K562 (cell line): ENCODE data around the gene THADA. TPM values are rescaled to one million over a fixed set of nuclear protein-coding genes. Genes with fewer than 3 reads are reported as not detected.

Source experiments
- ASH1L ChIP-seq: fragments of 450-650 bp; IDR thresholded peaks from 2 replicates; pipeline ENCODE4 v1.6.1; 2018; ENCODE audit warnings: borderline replicate concordance, mild to moderate bottlenecking, low read depth; ENCODE audit not compliant: partially characterized antibody
- CEBPB ChIP-seq: fragments of 450-650 bp; IDR thresholded peaks from 2 replicates; pipeline ENCODE4 v1.6.1; 2016; ENCODE audit warnings: missing genetic modification characterization, missing compliant biosample characterization
- CEBPZ ChIP-seq: fragments of 150-350 bp; IDR thresholded peaks from 2 replicates; pipeline ENCODE4 v1.6.1; 2014; ENCODE audit warnings: low read depth, mild to moderate bottlenecking, low read length, borderline replicate concordance
- CTBP1 ChIP-seq: fragments of 450-650 bp; IDR thresholded peaks from 2 replicates; pipeline ENCODE4 v1.6.1; 2016; ENCODE audit warnings: borderline replicate concordance
- DPF2 ChIP-seq: fragments of 450-650 bp; IDR thresholded peaks from 2 replicates; pipeline ENCODE4 v1.6.1; 2016
- ELK1 ChIP-seq: sonication (generic); formaldehyde crosslinking; IDR thresholded peaks from 2 replicates; pipeline ENCODE4 v1.8.1; 2022; ENCODE audit warnings: missing genetic modification reagents
- HNRNPK ChIP-seq: fragments of 200-400 bp; formaldehyde crosslinking; IDR thresholded peaks from one replicate; pipeline ENCODE4 v1.6.1; 2018; ENCODE audit warnings: mild to moderate bottlenecking, low read depth, low read length; ENCODE audit not compliant: poor library complexity, severe bottlenecking
- HOXB6 ChIP-seq: fragments of 250-450 bp; sonication (Bioruptor Pico); IDR thresholded peaks from 2 replicates; pipeline ENCODE4 v1.5.1; 2022; ENCODE audit warnings: mild to moderate bottlenecking, borderline replicate concordance
- NCOA2 ChIP-seq, 2 experiments: fragments of 450-650 bp; IDR thresholded peaks; 2 replicates each; pipeline ENCODE4 v1.6.1; 2018; ENCODE audit warnings: mild to moderate bottlenecking in 2 of 2, moderate library complexity in 1 of 2; ENCODE audit not compliant: partially characterized antibody in 2 of 2
- NRF1 ChIP-seq, 2 experiments: fragments of 450-650 bp; IDR thresholded peaks in 1 of 2; conservative IDR thresholded peaks in 1 of 2; 2 replicates each; pipeline ENCODE4 v1.6.1; 2014; ENCODE audit warnings: mild to moderate bottlenecking in 2 of 2
- SAFB2 ChIP-seq: fragments of 200-400 bp; formaldehyde crosslinking; IDR thresholded peaks from 2 replicates; pipeline ENCODE4 v1.6.1; 2018; ENCODE audit warnings: borderline replicate concordance, low read length, low read depth, moderate library complexity; ENCODE audit not compliant: severe bottlenecking
- SMC3 ChIP-seq: conservative IDR thresholded peaks from 2 replicates; pipeline ENCODE4 v1.6.1; 2011; ENCODE audit warnings: low read depth, low read length, improper control_type of control experiment; ENCODE audit not compliant: insufficient read depth
- SP2 ChIP-seq: IDR thresholded peaks from 2 replicates; pipeline ENCODE4 v1.6.1; 2011; ENCODE audit warnings: mild to moderate bottlenecking, low read depth, low read length, moderate library complexity; ENCODE audit not compliant: poor library complexity, severe bottlenecking; ENCODE audit errors: extremely low read depth
- SRF ChIP-seq, 2 experiments: fragments of 250-450, 450-650 bp in 1 of 2; sonication (Bioruptor Pico) in 1 of 2; sonication (generic) in 1 of 2; formaldehyde crosslinking; IDR thresholded peaks; 2 replicates each; pipeline versions ENCODE4 v1.5.0 to v1.5.1; 2020 to 2022; ENCODE audit warnings: mild to moderate bottlenecking in 1 of 2, missing genetic modification reagents in 1 of 2
- TCF3 ChIP-seq: sonication (generic); formaldehyde crosslinking; IDR thresholded peaks from 2 replicates; pipeline ENCODE4 v1.4.0; 2020; ENCODE audit warnings: mild to moderate bottlenecking, missing genetic modification reagents
- ZBTB1 ChIP-seq: sonication (generic); formaldehyde crosslinking; IDR thresholded peaks from 2 replicates; pipeline ENCODE4 v1.8.1; 2023; ENCODE audit warnings: missing genetic modification reagents, low read depth, mild to moderate bottlenecking, borderline replicate concordance
- ZNF165 ChIP-seq: fragments of 250-450 bp; sonication (Bioruptor Pico); IDR thresholded peaks from 2 replicates; pipeline ENCODE4 v1.4.0; 2020; ENCODE audit warnings: borderline replicate concordance
- ZNF324 ChIP-seq: fragments of 250-450 bp; sonication (Bioruptor Pico); IDR thresholded peaks from 2 replicates; pipeline ENCODE4 v1.4.0; 2020; ENCODE audit warnings: mild to moderate bottlenecking
- ZNF408 ChIP-seq: fragments of 250-450 bp; sonication (Bioruptor Pico); IDR thresholded peaks from 2 replicates; pipeline ENCODE4 v1.4.0; 2020; ENCODE audit warnings: low read depth, mild to moderate bottlenecking, moderate library complexity
- ZNF639 ChIP-seq, 2 experiments: fragments of 200-800 bp in 1 of 2; sonication (Bioruptor generic) in 1 of 2; sonication (generic) in 1 of 2; formaldehyde crosslinking in 1 of 2; IDR thresholded peaks in 1 of 2; conservative IDR thresholded peaks in 1 of 2; 2 replicates each; pipeline versions ENCODE4 v1.5.0 to v1.6.1; 2016 to 2020; ENCODE audit warnings: missing compliant biosample characterization in 1 of 2, missing genetic modification characterization in 1 of 2, missing genetic modification reagents in 1 of 2
- polyA plus RNA-seq, 8 experiments: library from polyadenylated mRNA; depleted of rRNA in 4 of 8; stranded (reverse) in 5 of 8; unstranded in 3 of 8; fragments of >200 nt; fragmentation: Nextera tagmentation in 2 of 8; fragmentation: Illumina TruSeq in 1 of 8; extraction: Ambion mirVana in 2 of 8; extraction: Trizol in 1 of 8; gene quantifications; 2 replicates each; pipeline versions ENCODE4 v1.2.1 to v1.2.3, GENCODE V29; 2011 to 2014; ENCODE audit warnings: inconsistent platforms in 1 of 8, missing spikeins in 1 of 8
- total RNA-seq, 7 experiments: library from RNA; depleted of rRNA in 6 of 7; stranded (reverse); fragments of >200 nt in 6 of 7; fragmentation: Illumina TruSeq in 2 of 7; extraction: Trizol in 2 of 7; gene quantifications; 2 replicates each; pipeline versions ENCODE4 v1.2.1 to v1.2.3, GENCODE V29; 2011 to 2021; ENCODE audit warnings: low replicate concordance in 1 of 7

THADA gene
- total and polyA plus RNA-seq, 9 of the 15 experiments (the other 6 are each of a cell fraction or from before 2014, with no cell fraction given): 17.8 to 34.7 (median 31.9) TPM

- TF ChIP-seq CTBP1 (peak; percentile 83), SRF (CRISPR knock-in tag; IDR thresholded peaks at IDR 0.05) (no peak), ZNF639 (CRISPR knock-in tag; conservative IDR thresholded peaks at IDR 0.05 in 1 of 2, IDR thresholded peaks at IDR 0.05 in 1 of 2) (peak in 1 of 2 experiments; percentile 23; a peak in 1 of 4 replicates), ASH1L (no peak), HOXB6 (CRISPR knock-in tag) (no peak), HNRNPK (no peak), ZBTB1 (CRISPR knock-in tag) (no peak), ZNF408 (no peak), SP2 (no peak), CEBPB (tag) (peak; percentile 99), SAFB2 (no peak), ZNF324 (CRISPR knock-in tag) (peak; percentile 59), SMC3 (no peak), NCOA2 (IDR thresholded peaks at IDR 0.05; ENCODE audit: partially characterized antibody in 2 of 2) (peak in 1 of 2 experiments; percentile 9), CEBPZ (no peak), ELK1 (no peak), NRF1 (conservative IDR thresholded peaks at IDR 0.05 in 1 of 2, IDR thresholded peaks at IDR 0.05 in 1 of 2) (no peak), ZNF165 (CRISPR knock-in tag) (peak; percentile 67; the same call in 1 of the 2 replicates), DPF2 (peak; percentile 97), TCF3 (CRISPR knock-in tag) (peak; percentile 55)
These were observed 301.8 kb downstream of the THADA start (continued) for GRCh38 chr2:43293744-43294695.
